Measurements from ENCODE around the gene PLIN5.
A peak's percentile ranks its signal among the peaks of the same experiment; 100 is the strongest.

Gene PLIN5

DNA sequence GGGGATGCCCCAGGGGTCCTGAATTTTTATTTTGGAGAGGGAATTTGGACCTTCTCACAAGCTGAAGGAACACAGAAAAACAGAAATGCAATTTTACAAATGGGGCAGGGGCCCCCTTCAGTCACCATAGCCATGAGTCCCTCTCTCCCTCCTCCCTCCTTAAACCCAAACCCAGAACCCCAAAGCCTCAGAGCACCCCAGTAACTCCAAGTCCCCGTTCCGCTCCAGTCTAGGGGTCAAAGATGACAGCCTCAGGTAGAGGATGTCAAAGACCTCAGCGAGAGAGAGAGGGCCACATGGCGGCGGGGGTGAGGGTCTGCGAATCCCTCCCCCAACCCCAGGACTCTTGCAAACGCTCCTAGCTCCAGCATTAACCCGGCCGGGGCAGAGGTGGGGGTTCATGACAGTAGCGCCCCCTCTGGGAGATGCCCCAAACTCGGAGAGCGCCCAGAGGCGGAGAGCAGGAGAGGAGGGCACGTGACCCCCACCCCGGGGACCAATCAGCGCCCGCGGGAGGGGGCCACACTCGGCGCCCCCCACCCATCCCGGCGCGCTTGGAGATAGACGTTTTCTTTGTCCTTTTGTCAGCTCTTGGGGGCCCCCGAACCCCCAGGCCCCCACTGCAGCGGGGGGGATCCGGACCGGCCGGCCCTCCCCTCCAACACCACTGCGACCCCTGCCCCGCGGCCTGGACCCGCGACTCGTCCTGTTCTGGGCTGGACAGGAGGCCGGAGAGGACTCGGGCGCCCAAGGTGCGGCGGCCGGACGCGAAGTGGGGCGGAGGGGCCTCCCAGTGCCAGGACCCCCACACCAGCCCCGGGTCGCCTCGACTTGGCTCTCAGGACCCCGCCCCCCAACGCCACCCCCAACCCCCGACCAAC, 45.2 kb upstream of the PLIN5 start:
- no peak for TF ChIP-seq CTCF (IDR thresholded peaks at IDR 0.05; ENCODE audit: extremely low read depth, missing control alignments)
- DNase-seq (ENCODE audit: low spot score) = no peak

DNA sequence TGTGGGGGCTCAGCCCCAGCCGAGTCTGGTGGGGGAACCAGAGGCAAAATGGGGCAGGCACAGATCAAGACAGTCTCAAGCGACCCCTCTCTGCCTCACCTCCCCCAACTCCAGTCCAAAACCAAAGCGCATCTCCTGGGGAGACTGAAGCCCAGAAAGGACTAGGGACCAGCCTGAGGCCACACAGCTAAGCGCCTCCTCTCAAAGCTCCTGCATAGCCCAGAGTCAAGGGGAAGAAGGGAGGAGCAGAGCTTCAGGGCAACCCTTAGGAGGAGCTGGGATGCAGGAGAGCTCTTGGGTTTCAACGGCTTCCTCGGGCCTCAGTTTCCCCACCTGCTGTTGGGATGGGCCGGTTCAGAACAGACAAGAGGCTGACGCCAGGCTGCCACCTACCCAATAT, 44.4 kb upstream of the PLIN5 start:
- no peak for TF ChIP-seq CTCF (IDR thresholded peaks at IDR 0.05; ENCODE audit: extremely low read depth, missing control alignments)
- no peak for DNase-seq (ENCODE audit: low spot score)

- TF ChIP-seq CTCF (IDR thresholded peaks at IDR 0.05; ENCODE audit: extremely low read depth, missing control alignments) = no peak
- no peak for DNase-seq (ENCODE audit: low spot score)
These were observed 43.7 kb upstream of the PLIN5 start for GRCh38 chr19:4578552-4579248.

GRCh38 chr19:4577020-4577782, 42.2 kb upstream of the PLIN5 start:
- no peak for DNase-seq (ENCODE audit: low spot score)

GRCh38 chr19:4576016-4576933, 41.3 kb upstream of the PLIN5 start:
- peak; percentile 83 for DNase-seq (ENCODE audit: low spot score)

More at GRCh38 chr19:4577020-4577782, 42.2 kb upstream of the PLIN5 start:
- no peak for TF ChIP-seq CTCF (IDR thresholded peaks at IDR 0.05; ENCODE audit: extremely low read depth, missing control alignments)

More at GRCh38 chr19:4576016-4576933, 41.3 kb upstream of the PLIN5 start:
- peak; percentile 60 for TF ChIP-seq CTCF (IDR thresholded peaks at IDR 0.05; ENCODE audit: extremely low read depth, missing control alignments)

Measured in GM20000 (cell line).